Measurements from ENCODE around the gene AQP7.

GRCh38 chr9:33375841-33376321, 26.5 kb downstream of the AQP7 start:
- no peak for TF ChIP-seq CTCF (conservative IDR thresholded peaks at IDR 0.05; ENCODE audit: low read length)
- TF ChIP-seq EZH2phosphoT487 (IDR thresholded peaks at IDR 0.05; ENCODE audit: borderline replicate concordance, low read depth, low read length) = no peak
